GM06990 (cell line): Measurements from ENCODE around the gene BRI3.

Source experiments
- DNase-seq: peaks from one replicate; pipeline ENCODE4 v3.0.0-alpha.2; 2011; ENCODE audit not compliant: insufficient read length; ENCODE audit errors: extremely low read depth
- H3K27me3 ChIP-seq: replicated peaks from 2 replicates; pipeline ENCODE4 v1.6.0; 2011; ENCODE audit warnings: low read length; ENCODE audit not compliant: control insufficient read depth, insufficient read depth
- H3K36me3 ChIP-seq: 2 replicates; pipeline ENCODE4 v1.5.1; 2011; ENCODE audit warnings: low read length; ENCODE audit not compliant: control insufficient read depth, insufficient read depth
- H3K4me3 ChIP-seq: replicated peaks from 2 replicates; pipeline ENCODE4 v1.5.1; 2011; ENCODE audit warnings: low read depth, mild to moderate bottlenecking, control low read depth, low read length
- TF ChIP-seq, protein P1 (sequence below): IDR thresholded peaks from 2 replicates; pipeline ENCODE4 v1.5.1; 2011; ENCODE audit warnings: low read length, control low read depth, mild to moderate bottlenecking, inconsistent platforms; ENCODE audit not compliant: insufficient read depth, poor library complexity, severe bottlenecking

Gene BRI3

DNA sequence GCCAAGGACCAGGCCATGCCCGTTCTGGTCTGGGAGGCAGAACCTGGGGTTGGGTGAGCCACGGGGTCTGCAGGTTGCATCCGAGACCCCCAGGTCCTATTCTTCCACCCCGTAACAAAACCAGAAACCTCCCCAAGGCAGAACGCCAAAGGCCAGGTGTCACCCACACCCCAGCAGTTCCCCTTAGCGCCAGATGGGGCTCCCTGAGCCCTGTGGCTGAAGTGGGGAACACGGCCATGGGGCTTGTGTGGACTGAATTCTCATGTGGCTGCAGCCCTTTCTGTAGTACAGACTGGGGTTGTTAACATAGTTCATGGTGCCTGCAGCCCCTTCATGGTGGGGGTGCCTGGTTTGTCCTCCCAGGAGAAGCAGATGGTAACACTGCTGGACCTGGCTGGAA, 10.2 kb downstream of the BRI3 start:
- H3K27me3 ChIP-seq = no peaks in the 10 kb centered on the region
- no peak for DNase-seq
- peaks cover 23% of the 10 kb centered on the region for H3K36me3 ChIP-seq
- TF ChIP-seq, protein P1, sequence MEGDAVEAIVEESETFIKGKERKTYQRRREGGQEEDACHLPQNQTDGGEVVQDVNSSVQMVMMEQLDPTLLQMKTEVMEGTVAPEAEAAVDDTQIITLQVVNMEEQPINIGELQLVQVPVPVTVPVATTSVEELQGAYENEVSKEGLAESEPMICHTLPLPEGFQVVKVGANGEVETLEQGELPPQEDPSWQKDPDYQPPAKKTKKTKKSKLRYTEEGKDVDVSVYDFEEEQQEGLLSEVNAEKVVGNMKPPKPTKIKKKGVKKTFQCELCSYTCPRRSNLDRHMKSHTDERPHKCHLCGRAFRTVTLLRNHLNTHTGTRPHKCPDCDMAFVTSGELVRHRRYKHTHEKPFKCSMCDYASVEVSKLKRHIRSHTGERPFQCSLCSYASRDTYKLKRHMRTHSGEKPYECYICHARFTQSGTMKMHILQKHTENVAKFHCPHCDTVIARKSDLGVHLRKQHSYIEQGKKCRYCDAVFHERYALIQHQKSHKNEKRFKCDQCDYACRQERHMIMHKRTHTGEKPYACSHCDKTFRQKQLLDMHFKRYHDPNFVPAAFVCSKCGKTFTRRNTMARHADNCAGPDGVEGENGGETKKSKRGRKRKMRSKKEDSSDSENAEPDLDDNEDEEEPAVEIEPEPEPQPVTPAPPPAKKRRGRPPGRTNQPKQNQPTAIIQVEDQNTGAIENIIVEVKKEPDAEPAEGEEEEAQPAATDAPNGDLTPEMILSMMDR = peak; percentile 31
- H3K4me3 ChIP-seq = no peak overlapping the region

DNA sequence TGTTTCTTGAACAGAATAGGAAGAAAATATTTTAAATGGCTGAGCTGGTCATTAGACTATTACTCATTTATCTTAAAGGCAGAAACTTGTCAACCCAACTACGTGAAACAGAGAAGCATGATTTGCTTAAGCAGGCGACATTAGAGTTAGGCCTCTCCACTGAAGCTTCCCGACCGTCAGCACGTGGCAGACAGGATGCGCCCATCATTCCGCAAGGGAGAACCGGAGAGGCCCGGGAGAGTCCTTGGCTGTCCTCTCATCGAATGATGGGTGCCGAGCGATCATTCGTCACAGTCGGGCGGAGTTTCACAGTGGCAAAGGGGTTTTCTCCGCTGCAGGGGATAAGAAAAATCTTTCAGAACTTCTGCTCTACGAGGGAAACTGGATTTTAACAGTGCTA, 11.8 kb downstream of the BRI3 start:
- no peak overlapping the region for H3K4me3 ChIP-seq
- TF ChIP-seq, protein P1 = no peak
- H3K36me3 ChIP-seq = peaks cover 28% of the 10 kb centered on the region
- DNase-seq = no peak
- H3K27me3 ChIP-seq = no peaks in the 10 kb centered on the region

DNA sequence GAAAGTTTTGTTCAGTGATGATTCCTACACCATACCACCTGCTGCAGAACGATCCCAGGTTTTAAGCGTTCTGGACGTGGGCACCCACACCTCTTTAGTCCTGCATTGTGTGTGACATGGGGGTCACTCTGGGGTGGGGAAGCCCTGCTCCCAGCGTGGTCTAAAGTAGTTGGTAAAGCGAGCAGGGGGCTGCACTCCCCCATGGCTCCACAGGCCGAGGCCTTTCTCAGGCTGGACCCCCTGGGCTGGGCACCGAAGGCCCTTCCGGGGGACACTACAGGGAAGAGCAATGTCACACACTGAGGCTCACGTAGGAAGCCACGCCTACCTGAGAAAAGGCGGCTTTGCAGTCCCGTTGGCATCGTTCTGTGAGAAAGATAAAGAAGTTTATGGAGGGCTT, 12.3 kb downstream of the BRI3 start:
- Histone ChIP-seq H3K36me3 (peaks cover 28% of the 10 kb centered on the region), H3K27me3 (no peaks in the 10 kb centered on the region), H3K4me3 (no peak overlapping the region)
- TF ChIP-seq, protein P1 = no peak
- no peak for DNase-seq

DNA sequence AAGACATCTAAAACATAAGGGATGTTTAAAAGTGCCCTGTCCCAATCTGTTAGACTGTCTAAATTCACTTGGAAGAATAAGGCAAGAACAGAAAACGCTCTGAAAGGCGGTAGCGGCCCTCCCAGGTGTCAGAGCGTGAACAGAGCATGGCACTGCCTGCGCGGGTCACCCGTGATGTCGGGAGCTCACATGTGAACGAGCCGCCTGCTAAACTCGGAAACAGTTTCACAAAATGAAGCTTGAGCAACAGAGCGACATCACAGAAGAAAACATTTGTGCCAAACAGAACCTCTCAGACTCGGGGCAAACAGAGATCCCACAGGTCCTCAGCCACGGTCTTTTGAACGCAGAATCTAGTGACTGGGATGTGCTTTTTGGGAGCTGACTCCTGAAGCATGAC, 12.8 kb downstream of the BRI3 start:
- DNase-seq = no peak
- TF ChIP-seq, protein P1 = no peak
- H3K4me3 ChIP-seq = no peak overlapping the region

DNA sequence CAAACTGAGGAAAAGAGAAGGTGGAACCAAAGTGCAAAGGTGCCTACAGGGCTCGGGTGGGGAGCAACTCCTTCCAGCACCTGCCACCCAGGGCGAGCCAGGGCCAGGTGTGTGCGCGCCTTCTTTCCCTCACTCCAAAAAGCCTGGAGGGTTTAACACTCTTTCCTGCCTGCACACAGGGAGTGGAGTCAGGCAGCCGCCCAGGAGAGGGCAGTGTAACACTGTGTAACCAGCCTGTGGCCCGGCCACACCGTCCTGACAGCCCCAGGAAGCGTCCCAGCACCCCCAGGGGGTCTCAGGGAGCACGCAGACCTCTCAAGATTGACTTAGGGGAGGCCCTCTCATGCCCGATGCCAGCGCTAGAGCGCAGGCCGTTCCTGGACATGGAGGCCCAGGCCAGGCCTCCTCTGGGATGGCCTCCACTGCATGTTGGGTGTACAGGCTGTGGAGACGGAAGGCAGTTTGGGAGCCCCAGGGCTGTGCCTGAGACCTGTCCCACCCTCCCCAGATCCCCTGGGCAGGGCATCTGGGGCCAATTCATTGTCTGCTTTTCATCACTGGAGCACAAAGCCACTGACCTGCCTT, 13.4 kb downstream of the BRI3 start:
- peak; percentile 56 for DNase-seq
- Histone ChIP-seq H3K27me3 (no peaks in the 10 kb centered on the region), H3K4me3 (no peak overlapping the region), H3K36me3 (peaks cover 28% of the 10 kb centered on the region)
- TF ChIP-seq, protein P1 = peak; percentile 83

More for the DNA sequence above, 12.8 kb downstream of the BRI3 start:
- no peaks in the 10 kb centered on the region for H3K27me3 ChIP-seq
- H3K36me3 ChIP-seq = peaks cover 28% of the 10 kb centered on the region
